A549 (cell line): ENCODE results near the gene ZNF331. TPM values are rescaled to one million over a fixed set of nuclear protein-coding genes. Genes with fewer than 3 reads are reported as not detected.

Experiments used
- ATAC-seq, 2 experiments: fragments of 200-7000 bp in 1 of 2; fragments of >200 bp in 1 of 2; cut with Nextera tagmentation in 1 of 2; cut with Tn5 transposase in 1 of 2; 3 replicates each; pipeline versions ENCODE4 v1.8.0 to v1.9.1; 2018 to 2020; ENCODE audit warnings: mild to moderate bottlenecking in 1 of 2, moderate library complexity in 1 of 2
- CTCF ChIA-PET: fragments of 300-600 bp; sonication (Branson Sonifier 250); formaldehyde crosslinking; extraction: SDS; loops from one replicate; lab custom pipeline; 2021; ENCODE audit warnings: antibody characterized with exemption, inconsistent platforms; lab: Yijun Ruan, JAX
- POLR2A ChIA-PET: fragments of 350-600 bp; formaldehyde crosslinking; extraction: SDS; loops from one replicate; lab custom pipeline; 2021; ENCODE audit warnings: antibody characterized with exemption, inconsistent platforms; lab: Yijun Ruan, JAX
- DNase-seq, 2 experiments: peaks; one replicate each; pipeline versions ENCODE4 v3.0.0 to v3.0.0-alpha.2; 2011 to 2016; ENCODE audit warnings: low read depth in 1 of 2, low spot score in 1 of 2
- FAIRE-seq: peaks from 2 replicates; lab custom pipeline; 2011; peaks lifted over from hg19 to GRCh38; lab: Jason Lieb, UNC
- H3K27ac ChIP-seq, 2 experiments: fragments of >200 bp; sonication (Bioruptor Twin); formaldehyde crosslinking; 3 replicates each; pipeline ENCODE4 v1.5.1; 2016 to 2017
- H3K4me1 ChIP-seq: fragments of >200 bp; sonication (Bioruptor Twin); formaldehyde crosslinking; 3 replicates; pipeline ENCODE4 v1.6.1; 2016
- H3K4me2 ChIP-seq: fragments of >200 bp; sonication (Bioruptor Twin); formaldehyde crosslinking; 3 replicates; pipeline ENCODE4 v1.6.1; 2016
- H3K4me3 ChIP-seq: fragments of >200 bp; sonication (Bioruptor Twin); formaldehyde crosslinking; 3 replicates; pipeline ENCODE4 v1.5.1; 2016
- H3K9me3 ChIP-seq: fragments of >200 bp; sonication (Bioruptor Twin); formaldehyde crosslinking; 3 replicates; pipeline ENCODE4 v1.6.1; 2016
- FOSB ChIP-seq: fragments of 250-450 bp; sonication (Bioruptor Pico); IDR thresholded peaks from 2 replicates; pipeline ENCODE4 v1.5.0; 2020; ENCODE audit warnings: mild to moderate bottlenecking, moderate library complexity
- FOSL2 ChIP-seq, 2 experiments: fragments of 450-650 bp in 1 of 2; fragments of >200 bp in 1 of 2; sonication (Bioruptor Twin) in 1 of 2; formaldehyde crosslinking; IDR thresholded peaks; 2 replicates each; pipeline versions ENCODE4 v1.5.0 to v1.6.1; 2016 to 2020; ENCODE audit warnings: mild to moderate bottlenecking in 1 of 2, moderate library complexity in 1 of 2
- FOXS1 ChIP-seq: fragments of 250-450 bp; sonication (Bioruptor Pico); IDR thresholded peaks from 2 replicates; pipeline ENCODE4 v1.5.0; 2020; ENCODE audit warnings: mild to moderate bottlenecking, moderate library complexity
- GATA3 ChIP-seq: IDR thresholded peaks from 2 replicates; pipeline ENCODE4 v1.6.1; 2012; ENCODE audit warnings: borderline replicate concordance
- HDAC2 ChIP-seq: fragments of 200-600 bp; sonication (generic); IDR thresholded peaks from 2 replicates; pipeline ENCODE4 v1.6.1; 2016
- HOXA7 ChIP-seq: fragments of 250-450 bp; sonication (Bioruptor Pico); IDR thresholded peaks from 2 replicates; pipeline ENCODE4 v1.5.0; 2020; ENCODE audit warnings: mild to moderate bottlenecking, moderate library complexity
- MAFK ChIP-seq: fragments of 450-650 bp; IDR thresholded peaks from 2 replicates; pipeline ENCODE4 v1.6.1; 2014; ENCODE audit not compliant: partially characterized antibody
- MAZ ChIP-seq: fragments of 150-350 bp; IDR thresholded peaks from 2 replicates; pipeline ENCODE4 v1.6.1; 2014; ENCODE audit warnings: antibody characterized with exemption, low read depth, low read length, borderline replicate concordance
- MYC ChIP-seq: IDR thresholded peaks from 2 replicates; pipeline ENCODE4 v1.6.1; 2012; ENCODE audit warnings: mild to moderate bottlenecking, inconsistent platforms, low read length, improper control_type of control experiment, borderline replicate concordance
- NFE2L2 ChIP-seq: fragments of 150-350 bp; conservative IDR thresholded peaks from 2 replicates; pipeline ENCODE4 v1.6.1; 2014; ENCODE audit warnings: low read length
- NR3C1 ChIP-seq: fragments of >200 bp; sonication (Bioruptor Twin); formaldehyde crosslinking; IDR thresholded peaks from 3 replicates; pipeline ENCODE4 v1.6.1; 2017
- PBX3 ChIP-seq: IDR thresholded peaks from 2 replicates; pipeline ENCODE4 v1.6.1; 2012
- POLR2A ChIP-seq: IDR thresholded peaks from 2 replicates; pipeline ENCODE4 v1.6.1; 2012; ENCODE audit warnings: mild to moderate bottlenecking, low read length
- POLR2AphosphoS2 ChIP-seq: conservative IDR thresholded peaks from 2 replicates; pipeline ENCODE4 v1.6.1; 2012; ENCODE audit warnings: low read length, improper control_type of control experiment, inconsistent platforms
- TP53 ChIP-seq: fragments of 250-450 bp; sonication (Bioruptor Pico); IDR thresholded peaks from 2 replicates; pipeline ENCODE4 v1.5.0; 2021; ENCODE audit warnings: mild to moderate bottlenecking, moderate library complexity
- ZSCAN20 ChIP-seq: fragments of 250-450 bp; sonication (Bioruptor Pico); IDR thresholded peaks from 2 replicates; pipeline ENCODE4 v1.8.0; 2022; ENCODE audit warnings: mild to moderate bottlenecking, moderate library complexity
- WGBS: methylation state at CpG from one replicate; pipeline ENCODE4 v1.1.6; 2017; ENCODE audit errors: missing lambda C conversion rate; 5-methylcytosine and 5-hydroxymethylcytosine counted together
- polyA plus RNA-seq, 4 experiments: library from polyadenylated mRNA; depleted of rRNA in 3 of 4; stranded (reverse); fragments of >200 nt; fragmentation: RNase III in 1 of 4; extraction: RNeasy Plus Mini Kit Qiagen cat#74134 plus additional on column Dnase treatment in 1 of 4; gene quantifications; 2 replicates in 3 of 4; 3 replicates in 1 of 4; pipeline ENCODE4 v1.2.3, GENCODE V29; 2011 to 2017
- TF ChIP-seq, protein P1 (sequence below): fragments of 250-450 bp; sonication (Bioruptor Pico); IDR thresholded peaks from 2 replicates; pipeline ENCODE4 v1.5.0; 2020; ENCODE audit warnings: low read depth, mild to moderate bottlenecking, moderate library complexity
- TF ChIP-seq, protein P2 (sequence below): fragments of >200 bp; sonication (Bioruptor Twin); formaldehyde crosslinking; IDR thresholded peaks from 2 replicates; pipeline ENCODE4 v1.6.1; 2016
- TF ChIP-seq, protein P3 (sequence below): fragments of 200-600 bp; sonication (generic); IDR thresholded peaks from 2 replicates; pipeline ENCODE4 v1.6.1; 2016; ENCODE audit warnings: antibody characterized with exemption, mild to moderate bottlenecking, moderate library complexity
- TF ChIP-seq, protein P4 (sequence below): fragments of 150-350 bp; IDR thresholded peaks from 2 replicates; pipeline ENCODE4 v1.6.1; 2014; ENCODE audit warnings: low read depth, mild to moderate bottlenecking, low read length
- TF ChIP-seq, protein P5 (sequence below): fragments of 250-450 bp; sonication (Bioruptor Pico); IDR thresholded peaks from 2 replicates; pipeline ENCODE4 v1.5.0; 2021; ENCODE audit warnings: mild to moderate bottlenecking, moderate library complexity, borderline replicate concordance

The ZNF331 gene
- polyA plus RNA-seq, 2 of the 4 experiments (the other 2 are of a cell fraction), result 14.5 to 18.1 TPM

DNA sequence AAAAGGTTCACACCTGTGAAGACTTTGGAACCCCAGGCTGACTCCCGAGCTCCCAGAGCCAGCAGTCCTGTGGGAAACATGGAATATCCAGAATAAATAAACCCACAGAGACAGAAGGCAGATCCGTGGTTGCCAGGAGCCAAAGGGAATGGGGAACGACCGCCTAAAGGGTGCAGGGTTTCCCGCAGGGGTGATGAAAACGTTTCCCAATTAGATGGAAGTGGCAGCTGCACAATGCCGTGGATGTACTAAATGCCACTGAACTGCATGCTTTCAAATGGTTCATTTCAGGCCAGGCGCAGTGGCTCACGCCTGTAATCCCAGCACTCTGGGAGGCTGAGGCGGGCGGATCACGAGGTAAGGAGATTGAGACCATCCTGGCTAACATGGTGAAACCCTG lies 70.4 kb downstream of the ZNF331 start:
- H3K27ac ChIP-seq, result no peak overlapping the region
- H3K9me3 ChIP-seq, result peaks cover 48% of the 10 kb centered on the region

DNA sequence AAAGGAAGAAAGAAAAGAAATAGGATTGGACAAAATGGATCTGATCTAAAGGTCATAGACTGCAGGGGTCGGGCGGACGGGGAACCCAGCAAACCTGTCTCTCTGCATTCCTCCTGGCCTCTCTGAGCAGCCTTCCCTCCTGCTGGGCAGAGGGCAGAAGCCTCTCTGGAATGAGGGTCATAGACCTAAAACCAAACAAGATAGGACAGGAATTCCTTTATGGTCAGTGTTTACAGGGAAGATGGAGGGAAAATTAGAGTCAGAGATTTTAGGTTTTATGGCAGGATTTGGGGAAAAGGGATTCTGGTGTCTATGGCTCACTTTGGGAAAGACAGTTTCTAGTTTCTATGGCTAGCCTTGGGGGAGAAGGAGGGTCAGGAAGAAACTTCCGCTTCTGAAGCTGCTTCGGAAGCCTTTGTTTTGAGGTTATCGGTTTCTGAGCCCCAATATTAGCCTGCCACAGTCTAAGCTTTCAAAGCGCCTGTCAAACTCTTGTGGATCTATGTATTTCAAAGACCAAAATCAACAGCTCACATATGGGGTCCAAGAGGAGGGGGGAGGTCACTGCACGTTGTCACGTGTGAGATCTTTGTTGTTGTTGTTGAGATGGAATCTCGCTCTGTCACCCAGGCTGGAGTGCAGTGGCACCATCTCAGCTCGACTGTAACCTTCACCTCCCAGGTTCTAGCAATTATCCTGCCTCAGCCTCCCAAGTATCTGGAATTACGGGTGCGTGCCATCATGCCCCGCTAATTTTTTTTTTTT lies 75.0 kb downstream of the ZNF331 start:
- ChIA-PET POLR2A (no interaction called here), CTCF (interaction anchor here (0.6 kb wide), 1 partner anchor 204 kb away, joined by 3 read pairs; no protein-coding TSS in a partner anchor)
- Histone ChIP-seq H3K4me3 (no peak overlapping the region), H3K9me3 (peaks cover 42% of the 10 kb centered on the region), H3K27ac (no peak overlapping the region), H3K4me1 (no peaks in the 10 kb centered on the region), H3K4me2 (no peak overlapping the region)
- FAIRE-seq (no peak), DNase-seq (no peak), ATAC-seq (no peak)
- 49% methylated on average over 14 of the region's 14 CpGs for WGBS
- TF ChIP-seq ZSCAN20 (CRISPR knock-in tag) (no peak), HDAC2 (no peak), FOXS1 (CRISPR knock-in tag) (no peak), HOXA7 (CRISPR knock-in tag) (no peak), MYC (no peak), NR3C1 (no peak), FOSB (no peak), NFE2L2 (no peak)
- TF ChIP-seq, protein P1, sequence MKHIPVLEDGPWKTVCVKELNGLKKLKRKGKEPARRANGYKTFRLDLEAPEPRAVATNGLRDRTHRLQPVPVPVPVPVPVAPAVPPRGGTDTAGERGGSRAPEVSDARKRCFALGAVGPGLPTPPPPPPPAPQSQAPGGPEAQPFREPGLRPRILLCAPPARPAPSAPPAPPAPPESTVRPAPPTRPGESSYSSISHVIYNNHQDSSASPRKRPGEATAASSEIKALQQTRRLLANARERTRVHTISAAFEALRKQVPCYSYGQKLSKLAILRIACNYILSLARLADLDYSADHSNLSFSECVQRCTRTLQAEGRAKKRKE (CRISPR knock-in tag), result no peak
- TF ChIP-seq, protein P2, sequence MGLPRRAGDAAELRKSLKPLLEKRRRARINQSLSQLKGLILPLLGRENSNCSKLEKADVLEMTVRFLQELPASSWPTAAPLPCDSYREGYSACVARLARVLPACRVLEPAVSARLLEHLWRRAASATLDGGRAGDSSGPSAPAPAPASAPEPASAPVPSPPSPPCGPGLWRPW, result no peak
- TF ChIP-seq, protein P3, sequence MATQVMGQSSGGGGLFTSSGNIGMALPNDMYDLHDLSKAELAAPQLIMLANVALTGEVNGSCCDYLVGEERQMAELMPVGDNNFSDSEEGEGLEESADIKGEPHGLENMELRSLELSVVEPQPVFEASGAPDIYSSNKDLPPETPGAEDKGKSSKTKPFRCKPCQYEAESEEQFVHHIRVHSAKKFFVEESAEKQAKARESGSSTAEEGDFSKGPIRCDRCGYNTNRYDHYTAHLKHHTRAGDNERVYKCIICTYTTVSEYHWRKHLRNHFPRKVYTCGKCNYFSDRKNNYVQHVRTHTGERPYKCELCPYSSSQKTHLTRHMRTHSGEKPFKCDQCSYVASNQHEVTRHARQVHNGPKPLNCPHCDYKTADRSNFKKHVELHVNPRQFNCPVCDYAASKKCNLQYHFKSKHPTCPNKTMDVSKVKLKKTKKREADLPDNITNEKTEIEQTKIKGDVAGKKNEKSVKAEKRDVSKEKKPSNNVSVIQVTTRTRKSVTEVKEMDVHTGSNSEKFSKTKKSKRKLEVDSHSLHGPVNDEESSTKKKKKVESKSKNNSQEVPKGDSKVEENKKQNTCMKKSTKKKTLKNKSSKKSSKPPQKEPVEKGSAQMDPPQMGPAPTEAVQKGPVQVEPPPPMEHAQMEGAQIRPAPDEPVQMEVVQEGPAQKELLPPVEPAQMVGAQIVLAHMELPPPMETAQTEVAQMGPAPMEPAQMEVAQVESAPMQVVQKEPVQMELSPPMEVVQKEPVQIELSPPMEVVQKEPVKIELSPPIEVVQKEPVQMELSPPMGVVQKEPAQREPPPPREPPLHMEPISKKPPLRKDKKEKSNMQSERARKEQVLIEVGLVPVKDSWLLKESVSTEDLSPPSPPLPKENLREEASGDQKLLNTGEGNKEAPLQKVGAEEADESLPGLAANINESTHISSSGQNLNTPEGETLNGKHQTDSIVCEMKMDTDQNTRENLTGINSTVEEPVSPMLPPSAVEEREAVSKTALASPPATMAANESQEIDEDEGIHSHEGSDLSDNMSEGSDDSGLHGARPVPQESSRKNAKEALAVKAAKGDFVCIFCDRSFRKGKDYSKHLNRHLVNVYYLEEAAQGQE, result no peak

More for the DNA sequence above, 70.4 kb downstream of the ZNF331 start:
- no peak for ATAC-seq
- 55% methylated on average over 12 of the region's 12 CpGs for whole genome bisulfite sequencing
- no peak for TF ChIP-seq ZSCAN20 (CRISPR knock-in tag)
- no peak for TF ChIP-seq TP53 (CRISPR knock-in tag)
- TF ChIP-seq POLR2A, result no peak
- TF ChIP-seq, protein P4, sequence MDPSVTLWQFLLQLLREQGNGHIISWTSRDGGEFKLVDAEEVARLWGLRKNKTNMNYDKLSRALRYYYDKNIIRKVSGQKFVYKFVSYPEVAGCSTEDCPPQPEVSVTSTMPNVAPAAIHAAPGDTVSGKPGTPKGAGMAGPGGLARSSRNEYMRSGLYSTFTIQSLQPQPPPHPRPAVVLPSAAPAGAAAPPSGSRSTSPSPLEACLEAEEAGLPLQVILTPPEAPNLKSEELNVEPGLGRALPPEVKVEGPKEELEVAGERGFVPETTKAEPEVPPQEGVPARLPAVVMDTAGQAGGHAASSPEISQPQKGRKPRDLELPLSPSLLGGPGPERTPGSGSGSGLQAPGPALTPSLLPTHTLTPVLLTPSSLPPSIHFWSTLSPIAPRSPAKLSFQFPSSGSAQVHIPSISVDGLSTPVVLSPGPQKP, result no peak
- no peak for TF ChIP-seq MAFK
- no peak for TF ChIP-seq POLR2AphosphoS2
- no peak for TF ChIP-seq GATA3
- TF ChIP-seq NR3C1, result no peak
- TF ChIP-seq MAZ, result no peak
- TF ChIP-seq PBX3, result no peak
- TF ChIP-seq FOSL2 (IDR thresholded peaks at IDR 0.05), result no peak
- no peak for TF ChIP-seq FOSL2 (CRISPR knock-in tag; IDR thresholded peaks at IDR 0.05)
- TF ChIP-seq, protein P5, sequence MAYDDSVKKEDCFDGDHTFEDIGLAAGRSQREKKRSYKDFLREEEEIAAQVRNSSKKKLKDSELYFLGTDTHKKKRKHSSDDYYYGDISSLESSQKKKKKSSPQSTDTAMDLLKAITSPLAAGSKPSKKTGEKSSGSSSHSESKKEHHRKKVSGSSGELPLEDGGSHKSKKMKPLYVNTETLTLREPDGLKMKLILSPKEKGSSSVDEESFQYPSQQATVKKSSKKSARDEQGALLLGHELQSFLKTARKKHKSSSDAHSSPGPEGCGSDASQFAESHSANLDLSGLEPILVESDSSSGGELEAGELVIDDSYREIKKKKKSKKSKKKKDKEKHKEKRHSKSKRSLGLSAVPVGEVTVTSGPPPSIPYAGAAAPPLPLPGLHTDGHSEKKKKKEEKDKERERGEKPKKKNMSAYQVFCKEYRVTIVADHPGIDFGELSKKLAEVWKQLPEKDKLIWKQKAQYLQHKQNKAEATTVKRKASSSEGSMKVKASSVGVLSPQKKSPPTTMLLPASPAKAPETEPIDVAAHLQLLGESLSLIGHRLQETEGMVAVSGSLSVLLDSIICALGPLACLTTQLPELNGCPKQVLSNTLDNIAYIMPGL, result no peak
- FAIRE-seq, result no peak
- Histone ChIP-seq H3K4me3 (no peak overlapping the region), H3K4me1 (no peaks in the 10 kb centered on the region), H3K4me2 (no peak overlapping the region)
- no peak for DNase-seq
- CTCF ChIA-PET, result interaction anchor here (1.4 kb wide), 1 partner anchor 8 kb away, joined by 4 read pairs; no protein-coding TSS in a partner anchor
- POLR2A ChIA-PET, result no interaction called here
